ENCODE results near the gene SYNPO.

The SYNPO gene

DNA sequence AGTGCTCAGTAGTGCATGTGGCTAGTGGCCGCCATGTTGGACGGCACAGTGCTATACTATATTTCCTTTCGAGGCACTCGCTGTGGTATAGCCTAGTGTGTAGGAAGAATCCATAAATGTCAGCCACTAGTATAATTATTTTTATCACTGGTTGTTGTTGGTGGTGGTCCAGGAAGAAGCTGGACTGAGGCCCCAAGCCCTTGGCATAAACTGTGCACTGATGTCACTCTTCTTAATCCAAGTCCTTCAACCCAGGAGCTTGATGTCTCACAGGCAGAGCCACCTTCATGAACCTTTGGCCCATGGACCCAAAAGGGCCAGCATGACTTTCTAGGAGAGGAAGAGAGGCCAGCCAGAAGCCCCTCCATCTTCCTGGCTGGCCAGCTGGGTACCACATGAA lies 32.5 kb upstream of the SYNPO start:
- DNase-seq, result no peak

DNA sequence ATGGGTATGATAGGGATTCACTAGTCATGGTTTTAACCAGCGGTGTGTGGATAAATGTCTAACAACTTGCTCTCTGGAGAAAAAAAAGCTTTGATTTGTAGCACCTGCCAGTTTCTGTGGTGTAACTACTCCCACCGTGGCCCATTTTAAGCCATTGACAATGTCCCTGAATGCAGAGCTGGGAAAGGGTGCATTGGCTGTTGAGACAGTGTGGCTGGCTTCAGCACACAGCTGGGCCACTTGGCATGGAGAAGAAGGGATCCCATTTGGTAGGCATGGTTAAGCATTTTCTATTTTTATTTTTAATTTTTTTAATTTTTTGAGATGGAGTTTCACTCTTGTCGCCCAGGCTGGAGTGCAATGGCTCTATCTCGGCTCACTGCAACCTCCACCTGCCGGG lies 31.5 kb upstream of the SYNPO start:
- no peak for DNase-seq

- DNase-seq, result no peak
Observed at GRCh38 chr5:150609843-150610584, 30.4 kb upstream of the SYNPO start.

DNA sequence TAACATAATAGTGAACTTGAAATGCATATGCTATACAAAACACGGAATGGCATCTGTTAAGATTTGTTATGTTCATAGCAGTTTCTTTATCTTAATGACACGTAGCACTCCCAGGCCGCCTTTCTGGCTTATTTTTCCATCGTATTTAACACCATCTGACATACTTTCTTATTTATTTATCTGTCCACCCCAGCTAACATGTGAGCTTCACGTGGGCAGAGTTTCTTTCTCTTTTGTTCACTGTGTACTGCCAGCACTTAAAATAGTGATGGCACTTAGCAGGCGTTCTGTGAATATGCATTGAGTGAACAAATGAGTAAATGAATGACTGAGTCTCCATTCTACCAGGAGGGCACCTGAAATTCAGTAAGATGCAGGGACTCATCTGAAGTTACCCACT lies 29.4 kb upstream of the SYNPO start:
- no peak for DNase-seq

DNA sequence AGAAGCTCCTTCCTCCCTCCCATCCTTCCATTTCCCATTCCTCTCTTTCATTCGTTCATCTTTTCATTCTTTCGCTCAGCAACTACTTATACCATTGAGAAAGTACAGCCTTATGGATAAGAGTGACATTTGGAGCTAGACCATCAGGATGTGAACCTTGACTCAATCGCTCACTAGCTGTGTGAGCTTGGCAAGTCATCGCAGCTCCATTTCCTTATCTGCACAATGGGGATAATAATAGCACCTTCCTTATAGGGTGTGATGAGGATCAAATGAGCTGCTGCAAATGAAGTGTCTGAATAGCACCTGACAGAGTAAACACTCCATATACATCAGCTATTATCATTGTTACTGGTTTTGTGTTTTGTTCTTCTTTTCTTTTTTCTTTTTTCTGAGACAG lies 28.1 kb upstream of the SYNPO start:
- DNase-seq, result no peak

DNA sequence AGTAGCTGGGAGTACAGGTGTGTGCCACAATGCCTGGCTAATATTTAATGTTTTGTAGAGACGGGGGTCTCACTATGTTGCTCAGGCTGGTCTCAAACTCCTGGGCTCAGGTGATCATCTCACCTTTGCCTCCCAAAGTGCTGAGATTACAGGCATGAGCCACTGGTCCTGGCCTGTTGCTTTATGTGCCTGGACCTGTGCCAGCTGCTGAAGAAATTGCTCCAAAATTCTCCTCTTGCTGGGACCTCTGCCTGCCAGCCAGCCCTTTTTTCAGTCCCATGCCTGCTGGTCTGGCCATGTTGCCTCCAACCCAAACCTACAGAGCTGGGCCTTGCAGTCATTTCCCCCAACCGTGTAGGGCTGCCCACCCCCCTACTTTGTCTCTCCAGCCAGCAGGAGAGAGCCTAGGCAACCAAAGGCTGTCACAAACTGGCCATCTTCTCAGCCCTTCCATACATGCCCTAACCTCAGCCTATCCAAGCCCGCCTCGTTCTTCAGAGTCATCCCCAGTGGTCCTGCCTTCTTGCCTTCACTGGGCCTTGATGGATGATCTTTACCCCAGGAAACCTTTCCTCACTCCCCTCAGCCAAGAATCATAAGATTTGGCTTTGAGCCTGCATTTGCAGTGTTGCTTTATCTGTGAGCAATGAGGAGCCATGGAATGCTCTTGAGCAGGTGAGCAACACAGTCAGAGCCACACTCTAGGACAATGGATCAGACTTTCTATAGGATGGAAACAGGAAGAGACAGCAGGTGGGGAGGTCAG lies 27.4 kb upstream of the SYNPO start:
- no peak for DNase-seq

GRCh38 chr5:150613991-150614660 lies 26.3 kb upstream of the SYNPO start:
- DNase-seq, result no peak

DNA sequence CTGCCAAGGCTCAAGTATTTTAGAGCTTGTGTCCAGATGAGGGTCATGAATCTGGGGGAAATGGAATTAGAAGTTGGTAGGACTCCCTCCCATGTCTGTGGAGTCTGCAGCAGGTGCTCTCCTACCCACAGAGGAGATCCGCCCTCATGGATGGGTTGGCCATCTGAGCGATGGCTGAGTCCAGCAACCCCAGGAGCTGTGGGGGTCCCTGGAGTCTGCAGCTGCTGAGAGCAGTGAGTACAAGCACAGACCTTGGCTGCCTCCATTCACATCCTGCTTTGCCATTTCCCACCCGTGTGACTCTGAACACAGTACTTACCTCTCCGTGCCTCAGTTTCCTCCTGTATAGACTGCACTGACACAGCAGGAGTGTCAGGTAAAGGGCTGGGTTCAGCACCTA lies 25.8 kb upstream of the SYNPO start:
- no peak for DNase-seq

DNA sequence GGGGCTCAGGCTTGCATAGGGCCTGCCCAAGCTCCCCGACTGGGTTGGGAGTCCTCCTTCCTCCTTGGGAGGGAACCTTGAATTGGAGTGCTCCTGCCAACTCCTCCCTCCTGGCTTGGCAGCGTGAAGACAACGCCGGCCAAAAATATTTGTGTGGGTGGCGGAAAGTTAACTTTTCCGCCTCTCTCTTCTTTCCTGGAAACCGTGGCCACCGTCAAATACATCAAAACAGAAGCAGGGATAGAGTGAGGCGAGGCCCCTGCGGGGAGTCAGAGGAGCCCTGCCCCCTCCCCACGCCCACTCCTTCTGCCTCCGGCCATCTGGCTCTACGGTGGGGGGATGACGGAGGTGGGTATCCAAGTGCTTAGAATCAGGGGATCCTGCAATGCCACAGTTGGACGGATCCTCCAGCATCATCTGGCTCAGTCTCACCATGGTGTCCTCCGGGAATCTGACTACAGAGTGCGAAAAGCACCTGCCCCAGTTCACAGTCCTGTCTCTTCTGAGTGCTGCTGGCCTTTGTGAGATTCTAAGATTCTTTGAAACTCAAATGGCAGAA lies 25.2 kb upstream of the SYNPO start:
- DNase-seq, result no peak

DNA sequence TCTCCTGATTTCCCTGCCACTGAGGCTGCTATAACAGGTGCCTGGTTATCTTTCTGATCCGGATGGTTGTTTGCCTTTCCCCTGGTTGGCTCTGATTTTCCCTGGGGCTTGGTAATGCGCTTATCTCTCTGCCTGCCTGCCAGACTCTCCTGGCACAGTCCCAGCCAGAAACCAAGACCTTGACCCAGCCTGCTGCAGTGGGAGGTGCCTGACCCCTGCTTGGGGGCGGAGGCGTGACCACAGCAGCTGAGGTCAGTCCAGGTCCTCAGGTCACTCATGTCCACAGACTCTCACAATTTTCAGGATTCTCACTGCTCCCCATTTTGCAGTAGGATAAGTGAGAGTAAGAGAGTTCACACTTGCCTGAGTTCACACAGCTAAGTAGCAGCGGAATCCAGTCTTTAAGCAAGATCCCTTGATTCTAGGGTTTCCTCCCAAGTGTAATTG lies 24.4 kb upstream of the SYNPO start:
- DNase-seq, result no peak

- DNase-seq, result no peak
Observed at GRCh38 chr5:150616506-150616905, 24.0 kb upstream of the SYNPO start.

DNA sequence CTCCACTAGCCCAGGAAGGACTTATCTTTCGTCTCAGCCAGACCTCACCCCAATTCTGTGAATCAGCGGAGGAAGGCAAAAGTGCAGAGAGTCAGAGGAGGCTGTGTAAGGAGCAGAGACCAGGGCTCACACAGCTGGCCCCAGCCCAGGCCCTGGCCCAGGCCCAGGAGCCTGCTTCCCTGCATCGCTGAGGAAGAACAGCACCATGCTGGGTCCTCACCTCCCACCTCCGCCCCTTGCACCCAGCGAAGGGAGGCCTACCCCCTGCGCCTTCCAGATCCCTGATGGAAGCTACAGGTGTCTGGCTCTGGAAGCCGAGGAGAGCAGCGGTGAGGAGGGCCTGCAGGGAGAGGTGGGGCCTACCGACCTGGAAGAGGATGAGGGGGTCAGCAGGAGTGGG lies 22.3 kb upstream of the SYNPO start:
- no peak for DNase-seq

- no peak for DNase-seq
Observed at GRCh38 chr5:150618588-150619281, 21.7 kb upstream of the SYNPO start.

DNA sequence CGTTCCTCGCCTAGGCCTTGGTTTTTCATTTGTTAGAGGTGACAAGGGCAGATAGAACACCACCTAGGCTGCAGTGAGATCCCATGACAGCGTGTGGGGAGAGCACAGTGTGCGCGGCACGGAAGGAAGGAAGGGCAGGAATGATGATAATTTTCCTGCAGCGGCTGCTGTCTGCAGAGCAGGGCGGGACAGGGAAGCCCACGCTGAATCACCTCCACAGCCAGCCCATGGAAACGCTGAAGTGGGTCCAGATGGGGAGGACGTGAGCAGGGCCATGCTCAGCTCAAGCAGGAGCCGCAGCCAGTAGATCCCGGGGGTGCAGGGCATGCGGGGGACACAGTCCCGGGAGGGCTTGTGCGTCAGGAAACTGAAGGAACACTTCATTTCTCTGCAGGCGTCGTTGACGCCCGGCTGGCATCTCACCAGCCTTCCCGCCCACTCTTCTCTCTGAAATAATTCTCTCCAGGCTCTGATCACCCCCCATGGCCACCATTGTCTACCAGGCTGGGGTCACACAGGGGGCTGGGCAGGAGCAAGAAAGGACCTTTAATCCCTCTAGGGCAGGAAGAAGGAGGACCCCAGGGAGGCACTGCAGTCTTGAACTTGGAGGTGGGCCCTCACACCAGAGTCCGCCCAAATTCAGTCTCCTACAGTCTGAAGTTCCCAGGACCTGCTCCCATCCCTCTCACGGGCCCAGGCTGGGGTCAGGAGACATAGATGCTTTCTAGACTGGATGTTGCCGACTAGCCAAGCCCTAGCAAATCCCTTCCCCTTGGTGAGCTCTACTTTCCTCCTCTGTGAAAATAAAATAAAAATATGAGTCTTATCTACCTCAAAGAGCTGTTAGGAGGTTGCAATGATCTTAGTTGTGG lies 20.9 kb upstream of the SYNPO start:
- no peak for DNase-seq

DNA sequence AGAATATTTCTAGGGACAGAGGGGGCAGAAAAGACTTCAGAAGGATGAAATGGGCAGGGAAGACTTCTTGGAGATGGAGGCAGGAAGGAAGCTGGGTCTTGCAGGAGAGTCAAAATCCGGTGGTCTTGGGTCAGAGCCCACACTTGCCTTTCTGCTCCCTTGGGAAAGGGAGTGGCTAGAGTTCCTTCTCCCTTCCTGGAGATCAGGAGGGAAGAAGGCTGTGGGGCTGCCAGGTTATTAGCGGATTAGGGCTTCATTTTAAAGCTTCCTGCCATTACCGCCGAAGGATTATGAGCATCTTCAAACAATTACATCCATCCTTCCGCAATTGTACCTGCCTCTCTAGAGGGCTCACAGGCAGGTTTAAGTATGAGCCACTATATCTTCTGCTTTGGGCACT lies 19.2 kb upstream of the SYNPO start:
- no peak for DNase-seq

DNA sequence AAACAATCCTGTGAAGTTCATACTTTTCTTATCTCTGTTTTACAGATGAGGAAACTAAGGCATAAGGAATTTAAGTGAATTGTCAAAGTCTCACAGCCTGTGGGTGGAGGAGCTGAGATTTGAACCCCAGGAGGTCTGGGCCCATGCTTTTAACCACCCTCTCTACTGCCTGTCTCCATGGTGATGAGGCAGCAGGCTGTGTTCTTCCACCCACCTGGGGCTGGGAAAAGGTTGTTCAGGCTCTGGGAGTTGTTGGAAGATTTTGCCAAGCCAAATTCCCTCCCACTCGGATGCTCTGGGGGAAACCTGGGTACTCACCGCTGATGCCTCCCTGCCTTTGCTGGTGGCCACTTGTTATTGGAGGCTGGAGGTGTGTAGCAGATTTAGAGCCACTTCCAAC lies 18.3 kb upstream of the SYNPO start:
- DNase-seq, result no peak

GRCh38 chr5:150623152-150623877 lies 17.1 kb upstream of the SYNPO start:
- DNase-seq, result no peak

- DNase-seq, result no peak
Observed at GRCh38 chr5:150623878-150624216, 16.6 kb upstream of the SYNPO start.

DNA sequence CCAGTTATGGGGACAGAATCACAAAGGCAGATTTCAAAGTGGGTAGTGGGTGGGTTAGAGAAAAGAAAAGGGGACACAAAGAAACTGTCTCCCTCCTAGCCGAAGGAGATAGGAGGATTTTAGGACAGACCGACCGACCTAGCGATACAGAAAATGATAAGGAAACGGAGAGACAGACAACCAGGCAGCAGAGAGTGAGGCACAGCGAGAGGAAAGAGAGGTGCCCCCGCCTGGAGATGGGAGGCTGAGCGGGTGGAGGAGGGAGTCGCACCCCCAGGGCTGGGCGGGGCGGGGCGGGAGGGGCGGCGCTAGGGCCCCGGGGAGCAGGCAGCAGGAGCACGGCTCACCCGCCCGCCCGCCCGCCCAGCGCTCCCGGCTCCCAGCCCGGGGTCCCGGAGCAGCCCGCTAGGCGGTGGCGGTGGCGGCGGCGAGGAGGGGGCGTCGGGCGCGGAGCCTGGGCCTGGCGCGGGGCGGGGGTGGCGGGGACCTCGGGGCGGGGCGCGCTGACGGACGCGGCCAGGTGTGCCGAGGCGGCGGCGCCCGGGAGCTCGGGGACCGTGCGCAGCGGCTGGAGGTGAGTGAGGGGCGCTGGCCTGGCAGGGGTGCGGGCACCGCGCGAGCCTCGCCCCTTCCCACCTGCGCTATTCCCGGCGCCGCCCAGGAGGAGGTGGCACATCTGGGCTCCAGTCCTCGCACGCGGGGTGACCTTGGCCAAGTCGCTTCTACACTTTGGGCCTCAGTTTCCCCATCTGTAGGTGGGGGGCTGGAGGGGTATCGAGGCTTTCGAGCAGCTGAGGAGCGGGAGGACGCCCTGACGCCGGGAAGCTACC lies 15.9 kb upstream of the SYNPO start:
- DNase-seq, result peak; percentile 76

DNA sequence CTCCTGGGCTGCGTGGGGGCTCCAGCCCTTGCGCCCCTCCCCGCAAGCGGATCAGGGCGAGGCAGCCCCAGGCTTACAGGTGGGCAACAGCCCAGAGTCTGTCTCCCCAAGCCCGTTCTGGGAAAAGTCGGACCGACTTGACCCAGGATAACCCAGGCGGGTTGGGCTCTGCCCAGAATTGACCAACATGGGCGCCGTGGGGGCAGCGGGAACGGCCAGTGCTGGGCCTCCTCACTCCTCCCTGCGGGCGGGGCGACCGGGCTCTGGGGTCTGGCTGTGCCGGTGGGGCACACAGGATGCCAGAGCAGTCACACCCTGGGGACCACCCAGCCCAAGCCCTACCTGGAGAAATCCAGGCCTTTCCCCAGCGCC lies 15.3 kb upstream of the SYNPO start:
- DNase-seq, result no peak

All from CD4-positive, alpha-beta T cell treated with Interleukin-17A for 4 hours (primary cell).